GM12878 (cell line): ENCODE data around the gene KIAA0825. TPM values are rescaled to one million over a fixed set of nuclear protein-coding genes. Genes with fewer than 3 reads are reported as not detected.

Experiments used
- ATAC-seq: fragments of 200-7000 bp; cut with Tn5 transposase; 3 replicates; pipeline ENCODE4 v1.9.1; 2020; ENCODE audit warnings: mild to moderate bottlenecking, moderate library complexity
- BruUV-seq: library from RNA; stranded (reverse); fragments of 400-500 nt; replicated peaks from 2 replicates; lab custom pipeline; 2021; lab: Mats Ljungman, UMichigan
- CTCF ChIA-PET: fragments of 300-600 bp; sonication (Branson Sonifier 250); formaldehyde crosslinking; extraction: SDS; loops from one replicate; lab custom pipeline; 2021; ENCODE audit warnings: inconsistent platforms; lab: Yijun Ruan, JAX
- POLR2A ChIA-PET: fragments of 350-600 bp; formaldehyde crosslinking; extraction: SDS; loops from one replicate; lab custom pipeline; 2021; ENCODE audit warnings: inconsistent platforms; lab: Charles Lee
- RAD21 ChIA-PET: fragments of 300-600 bp; sonication (Branson Sonifier 250); formaldehyde crosslinking; loops from one replicate; lab custom pipeline; 2023; ENCODE audit warnings: antibody characterized with exemption; ENCODE audit not compliant: unreplicated experiment; lab: Charles Lee
- SMC1A ChIA-PET: fragments of 300-600 bp; sonication (Branson Sonifier 250); formaldehyde crosslinking; loops from one replicate; lab custom pipeline; 2023; ENCODE audit not compliant: unreplicated experiment, uncharacterized antibody; lab: Charles Lee
- DNase-seq: peaks from one replicate; pipeline ENCODE4 v3.0.0-alpha.2; 2011; ENCODE audit warnings: low read depth, low spot score
- FAIRE-seq: peaks from 3 replicates; lab custom pipeline; 2011; peaks lifted over from hg19 to GRCh38; lab: Jason Lieb, UNC
- H2AFZ ChIP-seq: 2 replicates; pipeline ENCODE4 v1.6.0; 2011; ENCODE audit warnings: low read depth, low read length, control low read depth; ENCODE audit not compliant: control insufficient read depth
- H3K27ac ChIP-seq: 2 replicates; pipeline ENCODE4 v1.5.1; 2011; ENCODE audit warnings: control low read depth; ENCODE audit not compliant: control insufficient read depth, insufficient read depth
- H3K27me3 ChIP-seq, 2 experiments: replicated peaks in 1 of 2; 2 replicates each; pipeline versions ENCODE4 v1.6.0 to v1.6.1; 2011; ENCODE audit warnings: low read length in 1 of 2; ENCODE audit not compliant: control insufficient read depth in 2 of 2, insufficient read depth in 2 of 2
- H3K36me3 ChIP-seq, 2 experiments: 2 replicates each; pipeline ENCODE4 v1.5.1; 2011; ENCODE audit warnings: low read length in 1 of 2; ENCODE audit not compliant: control insufficient read depth in 2 of 2, insufficient read depth in 2 of 2
- H3K4me1 ChIP-seq: 2 replicates; pipeline ENCODE4 v1.6.1; 2011; ENCODE audit warnings: mild to moderate bottlenecking, low read length, moderate library complexity, mixed read lengths; ENCODE audit not compliant: control insufficient read depth, insufficient read depth
- H3K4me2 ChIP-seq: 2 replicates; pipeline ENCODE4 v1.6.0; 2011; ENCODE audit warnings: control low read depth; ENCODE audit not compliant: control insufficient read depth, insufficient read depth
- H3K4me3 ChIP-seq: fragments of 200-600 bp; sonication (generic); 2 replicates; pipeline ENCODE4 v1.5.1; 2016
- H3K79me2 ChIP-seq: 2 replicates; pipeline ENCODE4 v1.6.0; 2011; ENCODE audit warnings: low read length; ENCODE audit not compliant: control insufficient read depth, insufficient read depth
- H3K9ac ChIP-seq: 2 replicates; pipeline ENCODE4 v1.8.0; 2011; ENCODE audit warnings: low read length, control low read depth, mixed read lengths; ENCODE audit not compliant: control insufficient read depth, insufficient read depth
- H3K9me3 ChIP-seq: replicated peaks from 3 replicates; pipeline ENCODE4 v1.5.1; 2011; ENCODE audit warnings: mild to moderate bottlenecking, low read length; ENCODE audit not compliant: control insufficient read depth, insufficient read depth
- H4K20me1 ChIP-seq: 2 replicates; pipeline ENCODE4 v1.6.0; 2011; ENCODE audit not compliant: control insufficient read depth, insufficient read depth
- BCL3 ChIP-seq: IDR thresholded peaks from 2 replicates; pipeline ENCODE4 v1.6.1; 2011; ENCODE audit warnings: borderline replicate concordance, low read depth, mild to moderate bottlenecking, moderate library complexity, low read length; ENCODE audit not compliant: insufficient read depth, poor library complexity, severe bottlenecking
- BMI1 ChIP-seq: fragments of 450-650 bp; IDR thresholded peaks from 2 replicates; pipeline ENCODE4 v1.6.1; 2016; ENCODE audit warnings: mild to moderate bottlenecking, moderate library complexity, borderline replicate concordance
- CHD4 ChIP-seq: fragments of 200-600 bp; sonication (generic); IDR thresholded peaks from 2 replicates; pipeline ENCODE4 v1.6.1; 2016; ENCODE audit warnings: mild to moderate bottlenecking
- CREB1 ChIP-seq: IDR thresholded peaks from 2 replicates; pipeline ENCODE4 v1.6.1; 2012; ENCODE audit warnings: low read depth, mild to moderate bottlenecking, inconsistent platforms
- HCFC1 ChIP-seq: fragments of 150-350 bp; IDR thresholded peaks from 2 replicates; pipeline ENCODE4 v1.6.1; 2014; ENCODE audit warnings: low read length
- MLLT1 ChIP-seq: fragments of 450-650 bp; IDR thresholded peaks from 2 replicates; pipeline ENCODE4 v1.6.1; 2016; ENCODE audit warnings: mild to moderate bottlenecking
- NFYA ChIP-seq: IDR thresholded peaks from 2 replicates; pipeline ENCODE4 v1.6.1; 2011; ENCODE audit warnings: low read depth, mild to moderate bottlenecking, low read length, improper control_type of control experiment, borderline replicate concordance
- NR2C2 ChIP-seq: IDR thresholded peaks from 2 replicates; pipeline ENCODE4 v1.6.1; 2011; ENCODE audit warnings: borderline replicate concordance, low read depth; ENCODE audit not compliant: control insufficient read depth, insufficient read length
- ZNF217 ChIP-seq: fragments of 450-650 bp; IDR thresholded peaks from 2 replicates; pipeline ENCODE4 v1.6.1; 2017; ENCODE audit warnings: antibody characterized with exemption, mild to moderate bottlenecking
- WGBS: methylation state at CpG from one replicate; pipeline ENCODE4 v1.1.6; 2016; ENCODE audit warnings: low lambda C conversion rate; ENCODE audit not compliant: insufficient replicate concordance, insufficient coverage; ENCODE audit errors: missing lambda C conversion rate; 5-methylcytosine and 5-hydroxymethylcytosine counted together
- in situ Hi-C: fragments of 300-500 bp; cut with MboI; formaldehyde crosslinking; loops from 9 replicates; pipeline ENCODE4 v1.14.3; 2018; ENCODE audit warnings: mixed read lengths
- intact Hi-C: fragments of 100-400 bp; cut with micrococcal nuclease; formaldehyde crosslinking; loops from one replicate; pipeline ENCODE4 v1.14.2; 2022; ENCODE audit not compliant: unreplicated experiment
- polyA plus RNA-seq, 11 experiments: library from polyadenylated mRNA; depleted of rRNA in 4 of 11; unstranded in 6 of 11; stranded (reverse) in 5 of 11; fragments of >200 nt; fragmentation: Nextera tagmentation in 4 of 11; fragmentation: Illumina TruSeq in 1 of 11; extraction: Ambion mirVana in 4 of 11; extraction: Trizol in 1 of 11; gene quantifications; 1 replicate in 1 of 11; 2 replicates in 10 of 11; pipeline versions ENCODE4 v1.2.1 to v1.2.3, GENCODE V29; 2011 to 2016; ENCODE audit warnings: inconsistent platforms in 2 of 11, missing spikeins in 2 of 11, low read depth in 1 of 11
- total RNA-seq, 4 experiments: library from RNA; depleted of rRNA in 3 of 4; stranded (reverse); fragments of >200 nt in 3 of 4; fragmentation: Illumina TruSeq in 1 of 4; extraction: Trizol in 1 of 4; gene quantifications; 2 replicates each; pipeline versions ENCODE4 v1.2.1 to v1.2.3, GENCODE V29; 2013 to 2021

The KIAA0825 gene
- total and polyA plus RNA-seq, 10 of the 15 experiments (the other 5 are each of a cell fraction or from before 2014, with no cell fraction given): 0.55 to 1.9 (median 1.5) TPM

- Histone ChIP-seq H4K20me1 (no peaks in the 10 kb centered on the region), H3K9ac (no peak overlapping the region), H3K4me2 (no peak overlapping the region), H3K27me3 (no peaks in the 10 kb centered on the region), H3K27ac (no peak overlapping the region), H3K36me3 (no peaks in the 10 kb centered on the region), H3K4me1 (no peaks in the 10 kb centered on the region), H2AFZ (no peak overlapping the region), H3K4me3 (no peak overlapping the region), H3K9me3 (no peaks in the 10 kb centered on the region), H3K79me2 (no peaks in the 10 kb centered on the region)
- FAIRE-seq (no peak), ATAC-seq (no peak), DNase-seq (no peak)
- intact Hi-C loops (no loop called here), in situ Hi-C loops (no loop called here)
- 0% methylated on average over 1 of the region's 1 CpG for WGBS
- BruUV-seq: no TSS peak
- SMC1A ChIA-PET: no interaction called here
- CTCF ChIA-PET: interaction anchor here (1.0 kb wide), 1 partner anchor 9 kb away, joined by 3 read pairs; no protein-coding TSS in a partner anchor
- TF ChIP-seq CREB1 (no peak), CHD4 (no peak), ZNF217 (no peak), NR2C2 (no peak), NFYA (no peak), HCFC1 (no peak), BCL3 (no peak), BMI1 (no peak), MLLT1 (no peak)
- RAD21 ChIA-PET: no interaction called here
- POLR2A ChIA-PET: no interaction called here
Measured at GRCh38 chr5:94337617-94338016, 280.8 kb downstream of the KIAA0825 start.
